Erythroblast (primary cell): ENCODE measurements around the gene NSMCE4A.

ENCODE experiments used
- GATA1 ChIP-seq: IDR thresholded peaks from 2 replicates; pipeline ENCODE4 v1.6.1; 2011; ENCODE audit warnings: low read depth, mild to moderate bottlenecking, control low read depth, low read length, moderate library complexity
- POLR2A ChIP-seq: IDR thresholded peaks from 2 replicates; pipeline ENCODE4 v1.6.1; 2011; ENCODE audit warnings: mild to moderate bottlenecking, low read length

- TF ChIP-seq POLR2A: no peak
- no peak for TF ChIP-seq GATA1
Measured at GRCh38 chr10:122007415-122007814, 32.4 kb upstream of the NSMCE4A start.
